Neural progenitor cell (in vitro differentiated cells): Measurements from ENCODE around the gene PLEKHG5.

Source experiments
- EZH2 ChIP-seq: fragments of 200-600 bp; sonication (generic); IDR thresholded peaks from 2 replicates; pipeline ENCODE4 v1.6.1; 2017; ENCODE audit warnings: antibody characterized with exemption, mild to moderate bottlenecking, moderate library complexity
- EZH2phosphoT487 ChIP-seq: fragments of 200-600 bp; sonication (generic); IDR thresholded peaks from 2 replicates; pipeline ENCODE4 v1.6.1; 2017; ENCODE audit warnings: antibody characterized with exemption
- TF ChIP-seq, protein P1 (sequence below): fragments of 200-600 bp; sonication (generic); IDR thresholded peaks from 2 replicates; pipeline ENCODE4 v1.5.1; 2017; ENCODE audit warnings: antibody characterized with exemption, mild to moderate bottlenecking

DNA sequence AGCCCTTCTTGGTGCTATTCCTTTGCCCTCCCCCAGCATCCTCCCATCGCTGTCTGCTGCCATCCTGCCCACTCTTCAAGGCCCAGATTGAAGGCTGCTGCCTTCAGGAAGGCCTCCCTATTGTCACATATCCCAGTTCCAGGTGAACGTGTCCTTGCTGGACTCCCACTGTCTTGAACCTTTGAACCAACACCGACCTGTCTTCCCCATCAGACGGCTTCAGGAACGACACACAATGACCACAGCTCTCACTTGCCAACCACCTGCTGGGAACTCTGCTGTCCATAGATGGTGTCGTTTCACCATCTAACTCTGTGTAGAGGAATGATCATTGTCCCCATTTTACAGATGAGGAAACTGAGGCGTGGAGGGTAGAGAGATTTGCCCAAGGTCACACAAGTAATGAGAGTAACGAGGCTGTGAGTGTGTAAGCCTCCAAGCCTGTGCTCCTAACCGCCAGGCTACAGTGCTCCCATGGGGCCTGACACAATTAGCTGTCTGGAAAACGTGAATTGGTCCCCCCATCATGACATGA is 9.9 kb upstream of the PLEKHG5 start:
- TF ChIP-seq, protein P1, sequence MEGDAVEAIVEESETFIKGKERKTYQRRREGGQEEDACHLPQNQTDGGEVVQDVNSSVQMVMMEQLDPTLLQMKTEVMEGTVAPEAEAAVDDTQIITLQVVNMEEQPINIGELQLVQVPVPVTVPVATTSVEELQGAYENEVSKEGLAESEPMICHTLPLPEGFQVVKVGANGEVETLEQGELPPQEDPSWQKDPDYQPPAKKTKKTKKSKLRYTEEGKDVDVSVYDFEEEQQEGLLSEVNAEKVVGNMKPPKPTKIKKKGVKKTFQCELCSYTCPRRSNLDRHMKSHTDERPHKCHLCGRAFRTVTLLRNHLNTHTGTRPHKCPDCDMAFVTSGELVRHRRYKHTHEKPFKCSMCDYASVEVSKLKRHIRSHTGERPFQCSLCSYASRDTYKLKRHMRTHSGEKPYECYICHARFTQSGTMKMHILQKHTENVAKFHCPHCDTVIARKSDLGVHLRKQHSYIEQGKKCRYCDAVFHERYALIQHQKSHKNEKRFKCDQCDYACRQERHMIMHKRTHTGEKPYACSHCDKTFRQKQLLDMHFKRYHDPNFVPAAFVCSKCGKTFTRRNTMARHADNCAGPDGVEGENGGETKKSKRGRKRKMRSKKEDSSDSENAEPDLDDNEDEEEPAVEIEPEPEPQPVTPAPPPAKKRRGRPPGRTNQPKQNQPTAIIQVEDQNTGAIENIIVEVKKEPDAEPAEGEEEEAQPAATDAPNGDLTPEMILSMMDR = no peak
- TF ChIP-seq EZH2 (no peak), EZH2phosphoT487 (no peak)
